ENCODE results near the gene STK32C. TPM values are rescaled to one million over a fixed set of nuclear protein-coding genes. Genes with fewer than 3 reads are reported as not detected.

STK32C gene
- total RNA-seq, 1 donor from 2014 or later = 18.3 TPM

- DNase-seq (ENCODE audit: low spot score) = no peak
Measured at GRCh38 chr10:132283604-132284382, 24.0 kb downstream of the STK32C start.

GRCh38 chr10:132282667-132283603 is 24.8 kb downstream of the STK32C start:
- DNase-seq (ENCODE audit: low spot score) = no peak

GRCh38 chr10:132281915-132282666 is 25.7 kb downstream of the STK32C start:
- no peak for DNase-seq (ENCODE audit: low spot score)

- no peak for DNase-seq (ENCODE audit: low spot score)
Measured at GRCh38 chr10:132280646-132281074, 27.1 kb downstream of the STK32C start.

- no peak for DNase-seq (ENCODE audit: low spot score)
Measured at GRCh38 chr10:132279873-132280645, 27.7 kb downstream of the STK32C start.

- no peak for DNase-seq (ENCODE audit: low spot score)
Measured at GRCh38 chr10:132277311-132277741, 30.4 kb downstream of the STK32C start.

- DNase-seq (ENCODE audit: low spot score) = no peak
Measured at GRCh38 chr10:132276706-132277105, 31.0 kb downstream of the STK32C start.

- no peak for DNase-seq (ENCODE audit: low spot score)
Measured at GRCh38 chr10:132276179-132276675, 31.5 kb downstream of the STK32C start.

- no peak for DNase-seq (ENCODE audit: low spot score)
Measured at GRCh38 chr10:132275426-132276178, 32.1 kb downstream of the STK32C start.

GRCh38 chr10:132274986-132275385 is 32.8 kb downstream of the STK32C start:
- DNase-seq (ENCODE audit: low spot score) = no peak

- no peak for DNase-seq (ENCODE audit: low spot score)
Measured at GRCh38 chr10:132274581-132274980, 33.2 kb downstream of the STK32C start.

- no peak for DNase-seq (ENCODE audit: low spot score)
Measured at GRCh38 chr10:132273966-132274365, 33.8 kb downstream of the STK32C start.

- DNase-seq (ENCODE audit: low spot score) = no peak
Measured at GRCh38 chr10:132273304-132273944, 34.3 kb downstream of the STK32C start.

GRCh38 chr10:132272231-132272971 is 35.3 kb downstream of the STK32C start:
- DNase-seq (ENCODE audit: low spot score) = no peak

- no peak for DNase-seq (ENCODE audit: low spot score)
Measured at GRCh38 chr10:132271458-132272230, 36.1 kb downstream of the STK32C start.

- DNase-seq (ENCODE audit: low spot score) = no peak
Measured at GRCh38 chr10:132270721-132271457, 36.9 kb downstream of the STK32C start.

GRCh38 chr10:132270256-132270655 is 37.5 kb downstream of the STK32C start:
- DNase-seq (ENCODE audit: low spot score) = no peak
